Measurements from ENCODE around the gene GDPGP1.
"Not testable (repeated sequence)": the region's sequence is repeated elsewhere in the genome, so short reads cannot be mapped to it uniquely, and the experiment has no call there.

GDPGP1 gene

DNA sequence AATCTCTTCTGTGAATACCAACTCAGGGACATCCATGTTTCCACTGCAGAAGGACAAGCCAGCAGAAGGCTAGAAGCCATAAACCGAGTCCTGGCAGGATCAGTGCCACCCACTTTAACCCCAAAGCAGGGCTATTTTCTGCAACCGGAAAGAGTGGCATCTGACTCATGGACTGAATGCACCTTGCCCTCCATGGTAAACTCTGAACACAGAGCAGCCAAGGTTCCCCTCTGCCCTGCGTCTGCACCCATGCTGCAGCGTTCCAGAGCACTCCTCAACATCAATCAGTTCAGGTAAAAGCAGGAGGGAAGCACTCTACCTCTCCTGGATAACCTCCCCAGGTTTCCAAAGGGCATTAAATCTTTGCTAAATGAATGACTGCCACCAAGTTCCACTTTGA, 30.7 kb downstream of the GDPGP1 start:
- peak; percentile 74 for DNase-seq

DNA sequence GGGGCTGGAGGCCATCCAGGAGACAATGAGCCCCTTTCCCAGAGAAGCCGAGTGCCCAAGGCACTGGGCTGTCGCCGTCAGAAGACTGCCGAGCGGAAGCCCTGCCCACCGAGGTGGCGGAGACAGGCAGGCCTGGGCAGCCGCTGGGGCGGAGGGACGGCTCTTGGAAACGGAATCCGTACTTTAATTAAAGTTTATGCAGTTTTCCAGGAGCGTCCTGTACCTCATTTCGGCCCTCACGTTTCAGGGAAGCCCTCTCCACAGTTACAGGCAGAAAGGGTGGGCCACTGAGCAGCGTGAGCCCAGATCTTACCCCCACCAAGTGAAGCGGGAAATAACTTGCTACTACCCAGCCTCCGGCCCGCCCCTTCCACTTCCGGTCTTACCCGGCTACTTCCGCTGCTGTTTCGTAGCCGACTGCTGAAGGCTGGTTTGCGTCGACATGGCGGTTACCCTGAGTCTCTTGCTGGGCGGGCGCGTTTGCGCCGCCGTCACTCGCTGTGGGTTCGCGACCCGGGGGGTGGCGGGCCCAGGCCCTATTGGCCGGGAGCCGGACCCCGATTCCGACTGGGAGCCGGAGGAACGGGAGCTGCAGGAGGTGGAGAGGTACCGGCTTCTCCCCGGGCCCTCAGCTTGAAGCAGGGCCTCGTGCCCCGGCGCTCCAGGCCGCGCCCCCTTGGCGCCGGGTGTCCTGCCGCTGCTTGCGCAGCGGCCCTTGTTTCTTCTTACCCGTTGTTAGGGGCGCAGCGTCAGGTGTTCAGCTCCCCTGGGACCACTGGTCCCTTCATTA, 31.5 kb downstream of the GDPGP1 start, which contains the start of gene NGRN:
Gene NGRN, plus strand, starts transcription at position 402 of the 790 bp plus-strand sequence. Its CDS starts 41 bp downstream, at position 443.
- peak; percentile 95 for DNase-seq

DNA sequence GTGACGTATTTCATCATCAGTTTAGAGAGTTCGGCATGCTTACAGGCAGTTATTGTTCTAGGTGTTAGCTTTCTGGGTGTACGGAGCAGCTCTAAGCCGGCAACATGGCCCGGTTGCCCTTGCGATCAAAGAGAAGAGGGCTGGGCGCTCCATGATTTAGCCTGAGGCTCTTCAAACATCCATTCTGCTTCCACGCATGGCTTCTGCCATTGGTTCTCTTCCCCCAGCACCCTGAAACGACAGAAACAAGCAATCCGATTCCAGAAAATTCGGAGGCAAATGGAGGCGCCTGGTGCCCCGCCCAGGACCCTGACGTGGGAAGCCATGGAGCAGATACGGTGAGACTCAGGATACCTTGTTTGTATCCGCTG, 32.0 kb downstream of the GDPGP1 start:
- peak; percentile 67 for DNase-seq

DNA sequence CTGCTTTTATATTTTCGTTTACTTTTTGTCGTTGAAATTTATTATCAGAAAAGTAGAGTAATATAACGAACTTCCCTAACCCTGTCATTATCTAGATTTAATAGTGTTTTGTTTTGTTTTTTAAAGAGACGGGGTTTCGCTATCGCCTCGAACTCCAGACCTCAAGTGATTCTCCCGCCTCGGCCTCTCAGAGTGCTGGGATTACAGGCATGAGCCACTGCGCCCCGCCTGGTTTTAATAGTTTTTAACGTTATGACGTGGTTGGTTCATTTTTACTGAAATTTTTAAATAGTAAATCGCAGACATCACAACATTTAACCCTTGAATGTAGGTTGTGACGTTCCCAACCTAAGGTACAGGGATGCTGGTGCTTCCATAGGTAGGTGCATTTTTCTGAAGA, 32.5 kb downstream of the GDPGP1 start:
- peak; percentile 46 for DNase-seq

DNA sequence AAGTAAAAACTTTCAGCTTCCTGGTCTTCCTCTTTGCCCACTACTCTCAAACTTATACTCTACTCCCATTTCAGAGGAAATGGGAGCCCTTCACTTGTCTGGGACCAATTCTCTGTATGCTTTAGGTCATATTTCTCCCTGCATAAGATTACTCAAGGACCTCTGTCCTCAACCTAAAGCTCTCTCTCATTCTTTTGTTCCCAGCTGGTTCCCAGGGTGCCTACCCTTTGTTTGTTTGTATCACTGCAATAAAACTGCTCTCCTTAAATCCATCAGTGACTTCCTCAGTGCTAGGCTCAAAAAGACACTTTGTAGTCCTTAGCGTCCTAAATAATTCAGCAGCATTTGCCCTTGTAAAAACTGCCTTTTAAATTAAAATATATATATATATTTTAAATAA, 34.4 kb downstream of the GDPGP1 start:
- no peak for DNase-seq

DNA sequence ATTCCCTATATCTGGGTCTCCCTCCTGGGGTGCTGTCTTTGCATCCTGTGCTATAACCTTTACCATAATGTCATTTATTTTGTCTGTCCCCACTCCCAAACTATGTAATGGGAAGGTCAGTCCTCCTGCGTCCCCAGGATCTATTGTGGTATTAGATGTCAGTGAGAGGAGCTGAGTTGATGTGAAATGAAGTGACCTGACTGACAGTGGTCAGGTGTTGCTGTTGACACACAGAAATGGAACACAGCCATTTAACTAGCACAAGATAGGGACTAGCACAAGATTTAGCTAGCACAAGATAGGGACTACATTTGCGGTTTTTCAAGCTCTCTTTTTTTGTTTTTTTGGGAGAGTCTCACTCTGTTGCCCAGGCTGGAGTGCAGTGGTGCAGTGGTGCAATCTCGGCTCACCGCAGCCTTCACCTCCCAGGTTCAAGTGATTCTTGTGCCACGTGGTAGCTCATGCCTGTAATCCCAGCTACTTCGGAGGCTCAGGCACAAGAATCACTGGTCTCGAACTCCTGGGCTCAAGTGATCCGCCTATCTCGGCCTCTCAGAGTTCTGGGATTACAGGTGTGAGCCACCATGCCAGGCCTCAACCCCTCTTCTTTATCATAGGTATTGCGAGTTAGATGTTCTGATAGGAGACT, 36.6 kb downstream of the GDPGP1 start:
- DNase-seq, result no peak

DNA sequence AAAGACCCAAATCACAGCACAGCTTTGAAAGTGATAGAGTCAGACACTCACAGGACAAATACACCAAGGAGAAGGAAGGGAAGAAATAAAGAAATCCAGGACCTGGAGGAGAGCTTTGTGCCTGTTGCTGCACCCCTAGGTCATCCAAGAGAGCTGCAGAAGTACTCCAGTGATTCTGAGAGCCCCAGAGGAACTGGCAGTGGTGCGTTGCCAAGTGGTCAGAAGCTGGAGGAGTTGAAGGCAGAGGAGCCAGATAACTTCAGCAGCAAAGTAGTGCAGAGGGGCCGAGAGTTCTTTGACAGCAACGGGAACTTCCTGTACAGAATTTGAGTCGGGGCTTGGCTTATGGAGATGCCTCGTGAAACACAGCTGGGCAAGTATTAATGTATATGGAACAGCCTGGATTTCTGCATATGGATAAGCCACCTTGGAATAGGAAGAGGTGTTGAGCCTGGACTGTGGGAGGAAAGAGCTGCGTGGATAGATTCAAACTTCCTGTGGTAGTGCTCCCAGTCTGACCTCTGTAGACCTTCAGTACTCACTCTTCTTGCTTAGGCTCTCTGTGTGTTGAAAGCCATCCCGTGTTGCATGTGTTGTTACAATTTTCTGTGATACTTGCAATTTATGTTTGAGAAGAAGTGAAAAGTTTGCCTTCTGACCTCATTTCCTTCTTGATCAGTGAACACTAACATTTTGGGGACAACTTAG, 37.6 kb downstream of the GDPGP1 start:
- no peak for DNase-seq

DNA sequence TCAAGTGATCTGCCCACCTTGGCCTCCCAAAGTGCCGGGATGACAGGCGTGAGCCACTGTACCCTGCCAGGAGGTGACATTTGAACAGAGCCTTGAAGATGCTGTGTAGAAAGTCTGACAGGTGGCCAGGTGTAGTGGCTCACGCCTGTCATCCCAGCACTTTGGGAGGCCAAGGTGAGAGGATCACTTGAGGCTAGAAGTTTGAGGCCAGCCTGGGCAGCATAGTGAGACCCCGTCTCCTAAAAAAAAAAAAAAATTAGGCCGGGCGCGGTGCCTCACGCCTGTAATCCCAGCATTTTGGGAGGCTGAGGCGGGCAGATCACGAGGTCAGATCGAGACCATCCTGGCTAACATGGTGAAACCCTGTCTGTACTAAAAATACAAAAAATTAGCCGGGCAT, 44.5 kb downstream of the GDPGP1 start:
- DNase-seq, result not testable (repeated sequence)

DNA sequence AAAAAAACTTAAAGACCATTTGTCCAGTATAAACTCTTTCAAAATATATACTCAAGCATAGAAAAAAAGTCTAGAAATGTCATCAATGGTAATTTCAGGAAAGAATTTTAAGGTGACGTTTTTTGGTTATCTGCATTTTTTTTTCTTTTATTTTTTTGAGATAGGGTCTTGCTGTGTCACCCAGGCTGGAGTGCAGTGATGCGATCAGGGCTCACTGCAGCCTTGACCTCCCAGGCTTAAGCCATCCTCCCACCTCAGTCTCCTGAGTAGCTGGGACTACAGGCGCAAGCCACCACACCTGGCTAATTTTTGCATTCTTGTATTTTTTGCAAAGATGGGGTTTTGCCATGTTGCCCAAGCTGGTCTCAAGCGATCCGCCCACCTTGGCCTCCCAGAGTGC, 46.7 kb downstream of the GDPGP1 start:
- not testable (repeated sequence) for DNase-seq

DNA sequence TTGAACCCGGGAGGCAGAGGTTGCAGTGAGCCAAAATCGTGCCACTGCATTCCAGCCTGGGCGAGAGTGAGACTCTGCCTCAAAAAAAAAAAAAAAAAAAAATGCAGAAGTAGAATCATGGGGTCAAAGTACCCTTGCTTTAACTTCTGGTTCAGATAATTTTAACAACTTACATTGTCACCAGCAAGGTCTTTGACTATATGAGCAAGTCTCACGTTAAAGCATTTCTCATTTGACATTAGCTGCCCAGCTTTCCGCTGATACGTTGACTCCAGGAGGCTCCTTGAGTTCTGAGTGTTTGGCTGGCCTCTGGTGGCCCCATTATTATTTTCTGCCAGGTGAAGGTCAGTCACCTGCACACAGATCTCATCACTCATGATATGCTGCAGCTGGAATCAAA, 47.6 kb downstream of the GDPGP1 start:
- DNase-seq, result not testable (repeated sequence)

DNA sequence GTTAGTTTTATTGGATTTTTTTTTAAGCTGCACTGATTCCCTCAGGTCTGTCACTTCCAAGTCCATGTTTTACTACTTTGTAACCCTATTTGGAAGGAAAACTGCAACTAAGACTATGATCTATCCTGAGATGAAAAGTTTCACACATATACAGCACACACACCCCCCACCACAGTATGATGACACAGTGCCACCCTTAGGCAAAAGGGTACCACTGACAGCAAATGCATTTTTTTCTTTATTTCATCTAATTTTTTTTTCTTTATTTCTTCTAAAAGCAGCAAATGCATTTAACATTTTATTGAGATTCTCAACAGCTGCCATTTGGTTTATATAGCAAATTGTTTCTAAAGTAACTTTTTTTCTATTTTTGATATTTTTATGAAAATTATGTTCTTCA, 52.7 kb downstream of the GDPGP1 start:
- peak; percentile 52 for DNase-seq

DNA sequence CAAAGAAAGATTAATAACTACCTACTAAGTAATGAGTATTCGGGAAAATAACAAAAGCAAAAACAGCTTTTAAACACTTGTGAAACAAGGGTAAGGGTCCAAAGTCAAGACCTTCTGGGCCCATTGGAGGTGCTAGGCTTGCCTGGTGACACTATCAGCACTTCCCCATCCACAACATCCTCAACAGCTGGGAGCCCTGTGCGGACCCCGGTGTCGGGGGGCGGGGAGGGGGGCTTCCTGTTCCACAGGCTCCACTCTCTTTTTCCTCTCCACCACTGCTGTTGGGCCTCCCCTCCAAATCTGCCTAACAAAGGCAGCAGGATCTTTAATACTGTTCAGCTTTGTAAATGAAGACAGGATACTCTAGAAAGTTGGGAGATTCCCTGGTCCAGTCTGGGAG, 53.1 kb downstream of the GDPGP1 start:
- no peak for DNase-seq

DNA sequence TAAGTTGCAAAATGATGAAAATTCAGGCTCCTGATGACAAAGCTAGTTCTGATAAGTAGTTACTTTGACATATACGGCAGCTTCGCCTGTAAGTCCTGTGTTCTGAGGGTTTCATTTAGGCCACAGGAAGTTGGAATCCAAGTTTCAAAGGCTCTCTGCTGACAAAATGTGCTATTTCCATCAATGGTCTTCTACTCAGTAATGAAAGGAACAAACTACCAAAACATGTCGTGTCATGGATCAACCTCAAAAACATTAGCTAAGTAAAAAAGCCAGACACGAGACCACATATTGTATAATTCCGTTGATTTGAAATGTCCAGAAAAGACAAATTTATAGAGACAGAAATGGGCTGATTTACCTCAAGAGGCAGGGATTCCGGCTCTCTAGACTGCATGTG, 53.9 kb downstream of the GDPGP1 start:
- DNase-seq, result no peak

DNA sequence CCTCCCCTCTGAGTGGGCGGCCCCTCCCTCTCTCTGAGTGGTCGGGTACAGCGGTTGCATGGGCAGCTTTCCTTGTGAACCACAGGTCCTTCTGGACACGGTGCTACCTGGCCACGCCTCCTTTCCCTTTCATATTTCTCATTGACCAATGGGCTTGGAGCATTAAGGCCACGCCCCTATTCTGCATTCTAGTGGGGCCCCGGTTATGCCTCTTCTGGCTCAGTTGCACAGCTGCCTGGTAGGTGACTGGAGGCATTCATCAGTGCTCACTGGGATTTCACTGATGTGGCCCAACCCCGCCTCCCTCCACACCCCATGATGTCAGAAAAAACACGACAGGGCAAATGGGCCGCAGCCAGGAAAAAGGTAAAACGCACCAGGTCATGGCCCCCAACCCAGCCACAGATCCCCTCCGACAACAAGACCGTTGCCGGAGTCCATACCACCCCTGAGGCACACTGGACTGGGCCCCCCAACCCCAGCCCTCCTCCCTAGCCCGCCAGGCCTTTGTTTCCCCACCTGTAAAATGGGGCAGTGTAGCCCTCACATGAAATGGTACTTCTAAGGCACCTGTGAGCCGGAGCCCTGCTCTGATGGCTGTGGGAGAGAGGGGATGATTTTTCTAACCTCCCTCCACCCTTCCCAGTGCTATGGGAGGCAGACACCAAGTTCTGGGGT, 57.8 kb downstream of the GDPGP1 start:
- peak; percentile 37 for DNase-seq

DNA sequence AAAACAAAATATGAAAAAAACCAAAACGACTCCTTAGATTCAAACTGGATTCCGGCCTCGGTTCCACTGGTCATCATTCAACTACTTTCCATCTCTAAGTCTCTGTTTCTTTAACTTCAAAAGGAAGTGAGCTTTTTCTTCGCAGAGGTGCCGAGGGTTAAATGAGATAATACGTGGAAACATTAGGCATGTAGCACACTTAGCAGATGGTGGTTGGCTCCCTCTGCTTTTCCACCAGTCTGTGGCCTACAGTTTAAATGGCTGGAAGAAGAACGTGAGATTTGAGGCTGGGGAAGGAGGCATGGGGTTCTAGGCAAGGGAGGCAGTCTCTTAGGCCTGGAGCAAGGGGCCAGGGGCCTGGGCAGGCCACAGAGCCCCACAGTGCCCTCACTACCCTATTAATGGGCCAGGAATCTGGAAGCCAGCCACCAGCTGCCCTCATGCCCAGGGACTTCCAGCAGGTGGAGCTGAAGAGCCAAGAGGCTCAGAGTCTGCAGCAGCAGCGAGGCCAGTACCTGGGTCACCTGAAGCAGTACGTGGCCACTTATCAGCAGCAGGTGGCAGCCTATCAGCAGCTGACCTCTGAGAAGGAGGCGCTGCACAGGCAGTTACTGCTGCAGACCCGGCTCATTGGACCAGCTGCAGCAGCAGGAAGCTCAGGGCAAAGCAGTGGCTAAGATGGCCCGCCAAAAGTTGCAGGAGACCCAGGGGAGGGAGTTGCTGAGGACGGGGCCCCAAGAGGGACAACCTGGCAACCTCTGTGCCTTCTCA, 59.2 kb downstream of the GDPGP1 start:
- DNase-seq, result peak; percentile 82

DNA sequence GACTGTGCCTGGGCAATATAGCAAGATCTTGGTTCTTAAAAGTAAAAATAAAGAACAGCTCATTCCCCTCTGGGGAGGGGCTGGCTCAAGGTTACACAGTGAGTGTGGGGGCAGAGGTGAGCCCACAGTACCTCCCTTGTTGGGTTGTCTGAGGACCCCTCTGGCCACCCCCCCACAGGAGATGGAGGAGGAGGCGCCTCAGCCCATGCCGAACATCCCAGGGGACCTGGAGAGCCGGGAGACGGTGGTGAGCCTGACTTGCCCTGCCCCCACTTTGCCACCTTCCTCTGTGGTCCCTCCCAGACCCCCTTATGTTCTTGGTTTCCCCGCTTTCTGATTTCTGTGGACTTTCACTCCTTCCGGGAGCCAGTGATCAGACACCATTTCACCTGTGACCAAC, 60.1 kb downstream of the GDPGP1 start:
- no peak for DNase-seq

DNA sequence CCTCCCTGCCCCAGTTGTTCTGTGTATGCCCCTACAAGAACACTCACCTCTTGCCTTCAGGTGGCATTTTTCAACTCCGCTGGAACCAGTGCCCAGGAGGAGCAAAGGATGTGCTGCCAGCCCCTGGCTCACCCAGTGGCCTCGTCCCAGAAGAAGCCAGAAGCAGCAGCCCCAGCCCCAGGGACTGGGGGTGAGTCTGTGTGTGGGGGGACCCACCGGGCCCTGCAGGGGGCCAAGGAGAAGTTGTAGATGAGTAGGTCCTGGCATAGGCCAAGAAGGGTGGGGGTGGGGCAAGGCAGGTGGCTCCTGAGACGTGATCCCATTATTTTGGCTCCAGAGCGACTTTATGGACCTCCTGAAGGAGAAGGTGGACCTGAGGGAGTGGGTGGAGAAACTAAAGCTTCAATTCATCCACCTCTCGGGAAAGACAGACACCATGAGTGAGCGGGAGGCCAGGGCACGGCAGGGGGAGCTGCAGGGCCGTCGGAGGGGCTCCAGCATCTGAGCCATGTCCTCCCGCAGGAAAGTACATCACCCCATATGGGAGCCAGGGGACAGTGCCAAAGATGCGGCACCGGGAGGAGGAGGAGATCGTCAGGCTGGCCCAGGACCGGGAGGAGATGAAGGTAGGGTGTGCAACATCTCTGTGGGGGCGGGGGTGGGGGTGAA, 60.7 kb downstream of the GDPGP1 start:
- DNase-seq, result no peak

DNA sequence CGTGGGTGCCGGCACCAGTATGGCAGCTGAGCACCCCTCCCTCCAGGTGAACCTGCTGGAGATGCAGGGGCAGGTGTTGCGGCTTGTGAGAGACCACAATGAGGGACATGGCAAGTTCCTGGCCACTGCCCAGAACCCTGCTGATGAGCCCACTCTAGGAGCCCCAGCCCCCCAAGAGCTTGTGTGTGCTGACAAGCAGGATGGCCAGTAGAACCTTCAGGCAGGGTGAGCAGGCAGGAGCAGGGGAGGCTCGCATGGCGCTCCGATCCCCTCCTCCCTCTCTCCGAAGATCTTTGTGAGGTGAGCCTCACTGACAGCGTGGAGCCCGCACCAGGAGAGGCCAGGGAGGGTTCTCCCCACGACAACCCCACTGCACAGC, 61.2 kb downstream of the GDPGP1 start:
- no peak for DNase-seq
